ENCODE measurements around the gene RGS17.

- TF ChIP-seq CTBP1 (IDR thresholded peaks at IDR 0.05; ENCODE audit: borderline replicate concordance) (no peak), FOXM1 (IDR thresholded peaks at IDR 0.05; ENCODE audit: borderline replicate concordance) (no peak), ELF4 (IDR thresholded peaks at IDR 0.05) (no peak), PKNOX1 (IDR thresholded peaks at IDR 0.05) (no peak)
Observed at GRCh38 chr6:152980656-152981055, 150.4 kb downstream of the RGS17 start.

Data from HEK293T (cell line).